Mesothelial cell of epicardium (in vitro differentiated cells): ENCODE results near the gene TPK1. TPM values are rescaled to one million over a fixed set of nuclear protein-coding genes. Genes with fewer than 3 reads are reported as not detected.

Experiments
- DNase-seq, 2 experiments: peaks; one replicate each; pipeline ENCODE4 v3.0.0; 2021; ENCODE audit warnings: low spot score in 2 of 2; ENCODE audit not compliant: unreplicated experiment in 2 of 2
- H3K27ac Mint-ChIP-seq: 2 replicates; pipeline ENCODE4 v1.8.0; 2021; ENCODE audit warnings: mixed read lengths
- H3K27me3 Mint-ChIP-seq: 2 replicates; pipeline ENCODE4 v1.8.0; 2021; ENCODE audit warnings: low read depth, mixed read lengths
- H3K36me3 Mint-ChIP-seq: 2 replicates; pipeline ENCODE4 v1.8.0; 2021; ENCODE audit warnings: mixed read lengths
- H3K4me1 Mint-ChIP-seq: 2 replicates; pipeline ENCODE4 v1.8.0; 2021; ENCODE audit warnings: mixed read lengths
- H3K4me3 Mint-ChIP-seq: 2 replicates; pipeline ENCODE4 v1.8.0; 2021; ENCODE audit warnings: mild to moderate bottlenecking, moderate library complexity, mixed read lengths
- H3K9me3 Mint-ChIP-seq: 2 replicates; pipeline ENCODE4 v1.8.0; 2021; ENCODE audit warnings: mixed read lengths
- CTCF ChIP-seq: fragments of 200-600 bp; sonication (generic); IDR thresholded peaks from one replicate; pipeline ENCODE4 v1.5.0; 2021; ENCODE audit warnings: antibody characterized with exemption; ENCODE audit not compliant: unreplicated experiment
- total RNA-seq: library from RNA; stranded (reverse); gene quantifications from 3 replicates; pipeline ENCODE4 v1.2.1, GENCODE V29; 2021

The TPK1 gene
- total RNA-seq, 1 donor from 2014 or later = 3.3 TPM

- DNase-seq = no peak
- Mint-ChIP-seq H3K9me3 (no peaks in the 10 kb centered on the region), H3K27ac (no peak overlapping the region), H3K4me1 (peaks cover 33% of the 10 kb centered on the region), H3K27me3 (no peaks in the 10 kb centered on the region), H3K4me3 (no peak overlapping the region), H3K36me3 (no peaks in the 10 kb centered on the region)
- no peak for TF ChIP-seq CTCF
Observed at GRCh38 chr7:144769352-144769751, 66.5 kb downstream of the TPK1 start.

- no peak overlapping the region for H3K4me3 Mint-ChIP-seq
- no peaks in the 10 kb centered on the region for H3K9me3 Mint-ChIP-seq
- no peaks in the 10 kb centered on the region for H3K27me3 Mint-ChIP-seq
- H3K27ac Mint-ChIP-seq = no peak overlapping the region
- DNase-seq = no peak
- no peak for TF ChIP-seq CTCF
- H3K36me3 Mint-ChIP-seq = no peaks in the 10 kb centered on the region
- H3K4me1 Mint-ChIP-seq = peaks cover 33% of the 10 kb centered on the region
Observed at GRCh38 chr7:144768633-144769032, 67.2 kb downstream of the TPK1 start.

GRCh38 chr7:144763291-144763690 lies 72.6 kb downstream of the TPK1 start:
- no peak overlapping the region for H3K27ac Mint-ChIP-seq
- H3K4me1 Mint-ChIP-seq = peaks cover 26% of the 10 kb centered on the region

DNA sequence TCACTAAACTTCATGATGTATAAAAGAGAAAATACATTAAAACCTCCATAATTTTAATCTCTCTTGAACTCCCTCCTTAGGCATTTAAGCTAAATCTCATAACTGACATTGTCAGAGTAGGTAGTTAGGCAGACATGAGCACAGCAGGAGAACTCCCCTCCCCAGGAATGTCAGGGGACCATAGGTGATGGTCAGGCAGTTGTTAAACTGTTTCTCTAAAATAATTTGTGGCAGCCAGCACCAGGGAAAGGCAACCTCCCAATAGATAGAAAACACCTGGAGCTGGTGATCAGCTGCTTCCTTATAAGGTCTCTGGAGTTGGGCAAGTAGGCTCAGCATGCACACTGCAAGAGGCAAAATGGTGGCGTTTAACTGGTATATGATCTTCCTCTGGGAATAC lies 73.0 kb downstream of the TPK1 start:
- Mint-ChIP-seq H3K27me3 (no peaks in the 10 kb centered on the region), H3K36me3 (no peaks in the 10 kb centered on the region), H3K4me3 (no peak overlapping the region), H3K9me3 (no peaks in the 10 kb centered on the region), H3K27ac (no peak overlapping the region), H3K4me1 (peaks cover 26% of the 10 kb centered on the region)
- no peak for DNase-seq
- no peak for TF ChIP-seq CTCF

More at GRCh38 chr7:144763291-144763690, 72.6 kb downstream of the TPK1 start:
- no peak overlapping the region for H3K4me3 Mint-ChIP-seq
- H3K36me3 Mint-ChIP-seq = no peaks in the 10 kb centered on the region
- H3K27me3 Mint-ChIP-seq = no peaks in the 10 kb centered on the region
- no peak for TF ChIP-seq CTCF
- H3K9me3 Mint-ChIP-seq = no peaks in the 10 kb centered on the region
- no peak for DNase-seq

GRCh38 chr7:144761493-144761892 lies 74.4 kb downstream of the TPK1 start:
- H3K27ac Mint-ChIP-seq = no peak overlapping the region
- peaks cover 2% of the 10 kb centered on the region for H3K36me3 Mint-ChIP-seq
- no peaks in the 10 kb centered on the region for H3K9me3 Mint-ChIP-seq
- H3K4me1 Mint-ChIP-seq = peaks cover 16% of the 10 kb centered on the region
- no peak overlapping the region for H3K4me3 Mint-ChIP-seq
- no peaks in the 10 kb centered on the region for H3K27me3 Mint-ChIP-seq
- TF ChIP-seq CTCF = no peak
- no peak for DNase-seq

DNA sequence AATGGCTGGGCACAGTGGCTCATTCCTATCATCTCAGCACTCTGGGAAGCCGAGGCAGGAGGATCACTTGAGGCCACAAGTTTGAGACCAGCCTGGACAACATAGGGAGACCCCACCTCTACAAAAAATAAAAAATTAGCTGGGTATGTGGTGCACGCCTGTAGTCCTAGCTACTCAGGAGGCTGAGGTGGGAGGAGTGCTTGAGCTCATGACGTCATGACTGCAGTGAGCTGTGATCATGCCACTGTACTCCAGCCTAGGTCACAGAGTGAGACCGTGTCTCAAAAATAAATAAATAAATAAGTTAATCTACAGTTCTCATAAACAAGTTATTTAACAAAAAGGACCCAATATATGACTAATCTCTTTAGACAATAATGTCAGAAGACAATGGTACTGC lies 76.2 kb downstream of the TPK1 start:
- no peak overlapping the region for H3K4me3 Mint-ChIP-seq
- peaks cover 3% of the 10 kb centered on the region for H3K9me3 Mint-ChIP-seq
- DNase-seq = no peak
- H3K27ac Mint-ChIP-seq = no peak overlapping the region
- peaks cover 14% of the 10 kb centered on the region for H3K4me1 Mint-ChIP-seq
- TF ChIP-seq CTCF = no peak
- no peaks in the 10 kb centered on the region for H3K27me3 Mint-ChIP-seq
- H3K36me3 Mint-ChIP-seq = peaks cover 2% of the 10 kb centered on the region
